ENCODE measurements around the gene KIAA0930.

The KIAA0930 gene

DNA sequence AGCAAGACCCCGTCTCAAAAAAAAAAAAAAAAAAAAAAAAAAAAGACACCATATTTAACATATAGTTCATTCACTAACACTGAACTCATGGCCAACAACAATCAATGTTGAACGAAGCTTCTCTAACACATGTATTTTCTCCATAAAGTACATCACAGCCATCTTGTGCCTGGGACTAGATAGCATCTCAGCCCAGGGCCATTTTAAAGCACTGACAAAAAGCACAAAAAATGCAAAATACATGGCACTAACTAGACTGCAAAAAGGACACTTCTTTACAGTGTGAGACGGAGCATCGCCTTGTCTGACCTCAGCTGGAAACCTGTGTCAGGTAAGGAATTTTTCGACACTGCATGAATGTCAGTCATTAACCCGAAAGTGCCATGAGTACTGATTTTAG, 23.3 kb downstream of the KIAA0930 start:
- Histone ChIP-seq H3K27me3 (ENCODE audit: control insufficient read depth in 1 of 2, insufficient read depth in 2 of 2, low read length in 2 of 2) (no peaks in the 10 kb centered on the region), H3K36me3 (ENCODE audit: control insufficient read depth in 1 of 2, insufficient read depth in 2 of 2, low read length in 2 of 2) (no peaks in the 10 kb centered on the region), H3K9me3 (ENCODE audit: control insufficient read depth in 1 of 2, low read length in 2 of 2) (no peaks in the 10 kb centered on the region), H3K9ac (ENCODE audit: low read depth in 1 of 2, low read length in 2 of 2) (no peak overlapping the region), H3K27ac (ENCODE audit: low read depth, low read length) (no peak overlapping the region), H3K4me3 (ENCODE audit: low read depth in 1 of 2, low read length in 2 of 2) (no peak overlapping the region), H3K4me1 (ENCODE audit: control insufficient read depth in 1 of 2, insufficient read depth in 2 of 2, low read length in 2 of 2) (peaks cover 0 to 10% of the 10 kb centered on the region in 2 donors)

GRCh38 chr22:45216133-45217003, 24.3 kb downstream of the KIAA0930 start:
- Histone ChIP-seq H3K27me3 (ENCODE audit: control insufficient read depth in 1 of 2, insufficient read depth in 2 of 2, low read length in 2 of 2) (no peaks in the 10 kb centered on the region), H3K9ac (ENCODE audit: low read depth in 1 of 2, low read length in 2 of 2) (no peak overlapping the region), H3K36me3 (ENCODE audit: control insufficient read depth in 1 of 2, insufficient read depth in 2 of 2, low read length in 2 of 2) (peaks cover 0 to 2% of the 10 kb centered on the region in 2 donors), H3K4me3 (ENCODE audit: low read depth in 1 of 2, low read length in 2 of 2) (no peak overlapping the region), H3K9me3 (ENCODE audit: control insufficient read depth in 1 of 2, low read length in 2 of 2) (no peaks in the 10 kb centered on the region), H3K27ac (ENCODE audit: low read depth, low read length) (no peak overlapping the region), H3K4me1 (ENCODE audit: control insufficient read depth in 1 of 2, insufficient read depth in 2 of 2, low read length in 2 of 2) (peaks cover 7 to 12% of the 10 kb centered on the region in 2 donors)

GRCh38 chr22:45212992-45213751, 27.5 kb downstream of the KIAA0930 start:
- Histone ChIP-seq H3K4me1 (ENCODE audit: control insufficient read depth in 1 of 2, insufficient read depth in 2 of 2, low read length in 2 of 2) (peaks cover 7 to 14% of the 10 kb centered on the region in 2 donors), H3K36me3 (ENCODE audit: control insufficient read depth in 1 of 2, insufficient read depth in 2 of 2, low read length in 2 of 2) (peaks cover 10 to 12% of the 10 kb centered on the region in 2 donors), H3K27me3 (ENCODE audit: control insufficient read depth in 1 of 2, insufficient read depth in 2 of 2, low read length in 2 of 2) (no peaks in the 10 kb centered on the region), H3K9me3 (ENCODE audit: control insufficient read depth in 1 of 2, low read length in 2 of 2) (no peaks in the 10 kb centered on the region), H3K27ac (ENCODE audit: low read depth, low read length) (no peak overlapping the region), H3K4me3 (ENCODE audit: low read depth in 1 of 2, low read length in 2 of 2) (no peak overlapping the region), H3K9ac (ENCODE audit: low read depth in 1 of 2, low read length in 2 of 2) (no peak overlapping the region)

DNA sequence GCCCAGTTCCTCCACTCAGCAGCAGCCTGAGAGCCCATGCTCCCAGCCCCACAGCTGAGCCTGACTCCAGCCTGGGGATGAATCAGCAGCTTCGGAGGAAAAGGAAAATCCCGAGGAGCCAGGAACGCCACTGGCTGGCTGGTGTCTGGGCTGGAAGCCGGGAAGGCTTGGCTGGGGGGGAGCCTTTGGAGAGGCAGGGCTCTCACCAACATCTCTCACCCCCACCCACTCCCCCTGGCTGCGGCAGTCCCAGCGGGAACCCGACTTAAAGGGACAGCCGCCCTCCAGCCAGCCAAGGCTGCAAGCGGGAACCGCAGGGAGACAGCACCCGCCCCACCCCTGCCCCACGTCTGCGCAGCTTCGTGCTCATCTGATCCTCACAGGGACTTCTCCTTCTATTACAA, 28.4 kb downstream of the KIAA0930 start:
- Histone ChIP-seq H3K36me3 (ENCODE audit: control insufficient read depth in 1 of 2, insufficient read depth in 2 of 2, low read length in 2 of 2) (peaks cover 10 to 16% of the 10 kb centered on the region in 2 donors), H3K4me3 (ENCODE audit: low read depth in 1 of 2, low read length in 2 of 2) (peak overlapping the region in 1 of 2 donors; percentile 36), H3K9ac (ENCODE audit: low read depth in 1 of 2, low read length in 2 of 2) (no peak overlapping the region), H3K27ac (ENCODE audit: low read depth, low read length) (no peak overlapping the region), H3K27me3 (ENCODE audit: control insufficient read depth in 1 of 2, insufficient read depth in 2 of 2, low read length in 2 of 2) (no peaks in the 10 kb centered on the region), H3K9me3 (ENCODE audit: control insufficient read depth in 1 of 2, low read length in 2 of 2) (no peaks in the 10 kb centered on the region), H3K4me1 (ENCODE audit: control insufficient read depth in 1 of 2, insufficient read depth in 2 of 2, low read length in 2 of 2) (peaks cover 7 to 14% of the 10 kb centered on the region in 2 donors)

- peaks cover 7 to 14% of the 10 kb centered on the region in 2 donors for H3K4me1 ChIP-seq (ENCODE audit: control insufficient read depth in 1 of 2, insufficient read depth in 2 of 2, low read length in 2 of 2)
- no peak overlapping the region for H3K9ac ChIP-seq (ENCODE audit: low read depth in 1 of 2, low read length in 2 of 2)
- no peaks in the 10 kb centered on the region for H3K27me3 ChIP-seq (ENCODE audit: control insufficient read depth in 1 of 2, insufficient read depth in 2 of 2, low read length in 2 of 2)
- no peaks in the 10 kb centered on the region for H3K9me3 ChIP-seq (ENCODE audit: control insufficient read depth in 1 of 2, low read length in 2 of 2)
- peaks cover 10 to 16% of the 10 kb centered on the region in 2 donors for H3K36me3 ChIP-seq (ENCODE audit: control insufficient read depth in 1 of 2, insufficient read depth in 2 of 2, low read length in 2 of 2)
- no peak overlapping the region for H3K27ac ChIP-seq (ENCODE audit: low read depth, low read length)
- peak overlapping the region; percentile 24 to 36 for H3K4me3 ChIP-seq (ENCODE audit: low read depth in 1 of 2, low read length in 2 of 2)
Measured at GRCh38 chr22:45211848-45212247, 28.8 kb downstream of the KIAA0930 start.

DNA sequence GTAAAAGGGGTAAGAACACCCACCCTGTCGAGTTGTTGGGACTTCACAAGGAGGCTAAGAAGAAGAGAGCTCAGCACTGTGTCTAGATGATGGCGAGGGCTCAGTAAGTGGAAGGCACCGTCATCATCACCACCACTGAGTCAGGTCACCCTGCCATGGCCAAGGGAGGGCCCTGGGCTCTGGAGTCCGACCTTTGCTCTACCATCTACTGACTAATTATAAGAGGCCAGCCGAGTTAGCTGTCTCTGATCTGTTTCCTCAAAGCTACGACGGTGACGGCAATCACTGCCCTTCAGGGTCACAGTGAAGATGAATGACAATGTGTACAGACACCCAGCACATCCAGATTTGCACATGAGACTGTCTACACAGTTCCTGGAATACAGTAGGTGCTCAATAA, 29.3 kb downstream of the KIAA0930 start:
- Histone ChIP-seq H3K9ac (ENCODE audit: low read depth in 1 of 2, low read length in 2 of 2) (no peak overlapping the region), H3K4me1 (ENCODE audit: control insufficient read depth in 1 of 2, insufficient read depth in 2 of 2, low read length in 2 of 2) (peaks cover 7 to 10% of the 10 kb centered on the region in 2 donors), H3K9me3 (ENCODE audit: control insufficient read depth in 1 of 2, low read length in 2 of 2) (no peaks in the 10 kb centered on the region), H3K27ac (ENCODE audit: low read depth, low read length) (no peak overlapping the region), H3K27me3 (ENCODE audit: control insufficient read depth in 1 of 2, insufficient read depth in 2 of 2, low read length in 2 of 2) (no peaks in the 10 kb centered on the region), H3K36me3 (ENCODE audit: control insufficient read depth in 1 of 2, insufficient read depth in 2 of 2, low read length in 2 of 2) (peaks cover 10 to 16% of the 10 kb centered on the region in 2 donors), H3K4me3 (ENCODE audit: low read depth in 1 of 2, low read length in 2 of 2) (peak overlapping the region in 1 of 2 donors; percentile 24)

DNA sequence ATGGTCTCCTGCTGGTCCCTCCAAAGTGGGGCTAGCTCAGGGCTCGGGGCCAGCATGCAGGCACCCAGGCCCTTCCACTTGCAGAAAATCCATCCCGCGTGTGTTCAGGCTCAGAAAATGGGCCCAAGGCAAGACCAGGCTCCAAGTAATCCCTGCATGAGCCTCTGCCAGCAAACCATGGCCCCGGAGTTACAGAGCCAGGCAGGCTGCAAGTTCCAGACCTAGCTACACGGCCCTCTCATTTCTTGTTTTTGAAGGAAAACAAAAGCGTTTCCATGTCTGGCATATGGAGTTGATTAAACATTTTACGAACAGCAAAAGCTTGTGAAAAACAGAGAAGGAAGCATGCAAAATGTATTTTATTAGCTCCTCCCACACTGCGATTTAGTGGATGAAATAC, 29.7 kb downstream of the KIAA0930 start:
- H3K36me3 ChIP-seq (ENCODE audit: control insufficient read depth in 1 of 2, insufficient read depth in 2 of 2, low read length in 2 of 2) = peaks cover 10 to 16% of the 10 kb centered on the region in 2 donors
- peaks cover 7% of the 10 kb centered on the region in 2 donors for H3K4me1 ChIP-seq (ENCODE audit: control insufficient read depth in 1 of 2, insufficient read depth in 2 of 2, low read length in 2 of 2)
- no peak overlapping the region for H3K4me3 ChIP-seq (ENCODE audit: low read depth in 1 of 2, low read length in 2 of 2)
- H3K9me3 ChIP-seq (ENCODE audit: control insufficient read depth in 1 of 2, low read length in 2 of 2) = no peaks in the 10 kb centered on the region
- no peak overlapping the region for H3K9ac ChIP-seq (ENCODE audit: low read depth in 1 of 2, low read length in 2 of 2)
- H3K27ac ChIP-seq (ENCODE audit: low read depth, low read length) = no peak overlapping the region
- H3K27me3 ChIP-seq (ENCODE audit: control insufficient read depth in 1 of 2, insufficient read depth in 2 of 2, low read length in 2 of 2) = no peaks in the 10 kb centered on the region

DNA sequence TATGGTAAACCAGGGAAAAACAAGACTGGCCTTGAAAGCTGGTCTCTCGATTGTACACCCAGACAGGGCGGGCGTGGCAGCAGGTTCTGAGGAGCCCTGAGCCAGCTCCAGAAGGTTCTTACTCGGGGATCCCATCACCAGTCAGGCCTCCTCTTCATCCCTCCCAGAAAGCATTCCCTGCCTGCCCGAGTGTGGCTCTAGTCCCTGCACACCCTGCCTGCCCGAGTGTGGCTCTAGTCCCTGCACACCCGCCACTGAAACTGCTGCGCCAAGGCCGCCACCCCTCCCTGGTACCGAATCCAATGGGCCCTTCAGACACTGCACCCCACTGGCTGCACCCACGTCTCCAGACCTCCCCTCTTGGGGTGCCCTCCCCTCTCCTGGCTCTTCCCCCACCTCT, 30.1 kb downstream of the KIAA0930 start:
- no peak overlapping the region for H3K9ac ChIP-seq (ENCODE audit: low read depth in 1 of 2, low read length in 2 of 2)
- peaks cover 7% of the 10 kb centered on the region in 2 donors for H3K4me1 ChIP-seq (ENCODE audit: control insufficient read depth in 1 of 2, insufficient read depth in 2 of 2, low read length in 2 of 2)
- no peak overlapping the region for H3K4me3 ChIP-seq (ENCODE audit: low read depth in 1 of 2, low read length in 2 of 2)
- no peak overlapping the region for H3K27ac ChIP-seq (ENCODE audit: low read depth, low read length)
- no peaks in the 10 kb centered on the region for H3K9me3 ChIP-seq (ENCODE audit: control insufficient read depth in 1 of 2, low read length in 2 of 2)
- H3K27me3 ChIP-seq (ENCODE audit: control insufficient read depth in 1 of 2, insufficient read depth in 2 of 2, low read length in 2 of 2) = no peaks in the 10 kb centered on the region
- H3K36me3 ChIP-seq (ENCODE audit: control insufficient read depth in 1 of 2, insufficient read depth in 2 of 2, low read length in 2 of 2) = peaks cover 10 to 16% of the 10 kb centered on the region in 2 donors

GRCh38 chr22:45210174-45210573, 30.5 kb downstream of the KIAA0930 start:
- H3K9me3 ChIP-seq (ENCODE audit: control insufficient read depth in 1 of 2, low read length in 2 of 2) = no peaks in the 10 kb centered on the region
- H3K36me3 ChIP-seq (ENCODE audit: control insufficient read depth in 1 of 2, insufficient read depth in 2 of 2, low read length in 2 of 2) = peaks cover 10 to 19% of the 10 kb centered on the region in 2 donors
- no peak overlapping the region for H3K9ac ChIP-seq (ENCODE audit: low read depth in 1 of 2, low read length in 2 of 2)
- H3K4me1 ChIP-seq (ENCODE audit: control insufficient read depth in 1 of 2, insufficient read depth in 2 of 2, low read length in 2 of 2) = peaks cover 7% of the 10 kb centered on the region in 2 donors
- H3K4me3 ChIP-seq (ENCODE audit: low read depth in 1 of 2, low read length in 2 of 2) = no peak overlapping the region
- H3K27me3 ChIP-seq (ENCODE audit: control insufficient read depth in 1 of 2, insufficient read depth in 2 of 2, low read length in 2 of 2) = no peaks in the 10 kb centered on the region
- H3K27ac ChIP-seq (ENCODE audit: low read depth, low read length) = no peak overlapping the region
